Limb (tissue), 2 donors: ENCODE data around the gene CBLB.

Experiments used
- DNase-seq, 2 donors: peaks; one replicate each; pipeline ENCODE4 v3.0.0-alpha.2; 2016; ENCODE audit errors: extremely low spot score in 2 of 2

The CBLB gene

DNA sequence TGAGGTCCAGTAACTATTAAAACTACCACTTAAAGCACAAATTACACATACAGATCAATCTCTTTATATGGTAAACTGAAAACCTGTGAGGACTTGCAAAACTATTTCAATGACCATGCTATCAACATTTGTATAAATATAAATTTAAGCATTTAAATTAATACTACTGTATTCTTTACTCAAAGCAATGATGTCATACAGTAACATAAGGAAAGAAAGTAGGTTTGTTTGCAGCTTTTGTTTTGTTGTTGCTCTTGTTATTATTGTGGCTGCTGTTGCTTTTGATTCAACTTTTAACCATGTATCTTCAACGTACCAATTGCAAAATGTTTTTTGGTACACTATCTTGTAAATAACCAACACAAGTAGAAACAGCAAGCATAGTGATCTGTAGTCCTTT is 22.0 kb downstream of the CBLB start:
- no peak for DNase-seq

DNA sequence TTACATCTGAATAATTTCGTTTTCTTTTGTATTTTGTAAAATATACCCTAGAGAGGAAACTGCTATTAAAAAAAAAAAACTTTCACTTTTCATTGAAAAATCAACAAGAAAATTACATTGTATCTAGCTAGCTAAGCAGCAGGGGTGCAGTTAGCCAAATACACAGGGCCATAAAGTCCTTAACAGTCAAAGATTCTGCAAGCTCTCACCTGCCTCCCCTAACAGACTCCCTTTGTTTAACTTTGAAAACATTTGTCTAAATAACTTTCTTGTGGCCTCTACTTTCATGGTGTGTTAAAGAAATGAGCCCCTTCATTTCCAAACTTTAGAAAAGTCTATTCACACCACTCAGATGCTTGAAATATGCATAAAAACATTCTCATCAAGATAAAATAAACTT is 23.3 kb downstream of the CBLB start:
- DNase-seq: no peak

DNA sequence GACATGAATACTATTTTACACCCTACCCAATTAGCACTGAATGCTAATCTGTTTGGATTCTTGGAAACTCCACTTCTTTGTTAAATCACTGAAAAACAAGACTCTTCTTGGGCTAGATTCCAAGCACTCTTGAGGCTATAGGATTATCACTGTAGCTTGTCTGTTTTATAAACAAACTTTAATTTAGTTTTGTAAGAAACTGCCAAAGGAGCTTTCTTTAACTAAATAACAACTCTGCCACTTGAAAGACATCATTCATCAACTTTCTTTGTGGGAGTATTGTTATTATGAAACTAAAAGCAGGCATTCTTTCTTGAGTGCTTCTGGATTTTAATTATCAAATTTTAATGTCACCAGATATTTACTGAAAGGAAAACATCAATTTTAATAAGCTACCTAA is 24.1 kb downstream of the CBLB start:
- DNase-seq: no peak

DNA sequence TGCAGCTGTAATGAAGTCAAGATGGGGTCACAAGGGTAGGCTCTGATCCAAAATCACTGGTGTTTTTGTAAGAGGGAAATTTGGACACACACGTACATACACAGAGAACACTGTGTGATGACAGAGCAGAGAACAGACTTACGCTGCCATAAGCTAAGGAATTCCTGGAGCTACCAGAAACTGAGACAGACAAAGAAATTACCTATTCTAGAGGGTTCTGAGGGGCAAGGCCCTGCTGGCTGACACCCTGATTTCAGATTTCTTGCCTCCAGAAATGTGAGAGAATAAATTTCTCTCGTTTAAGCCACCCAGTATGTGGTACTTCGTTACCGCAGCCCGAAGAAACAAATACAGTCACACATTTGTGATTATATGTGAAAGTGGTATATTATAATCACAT is 24.8 kb downstream of the CBLB start:
- no peak for DNase-seq

DNA sequence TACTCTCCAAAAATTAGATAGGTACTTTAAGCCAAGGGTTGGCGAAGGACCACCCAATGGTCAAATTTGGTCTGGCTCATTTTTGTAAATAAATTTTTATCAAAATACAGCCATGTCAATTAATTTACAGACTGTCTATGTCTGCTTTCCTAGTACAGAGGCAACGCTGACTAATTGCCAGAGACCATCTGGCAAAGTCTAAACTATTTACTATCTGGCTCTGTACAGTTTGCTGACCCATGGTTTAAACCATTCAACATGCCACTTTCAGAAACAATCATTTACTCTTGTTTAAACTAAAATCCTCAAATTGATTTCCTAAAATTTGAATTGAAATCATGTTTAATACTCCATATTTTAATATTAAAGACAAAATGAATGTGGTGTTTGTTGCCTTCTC is 25.9 kb downstream of the CBLB start:
- DNase-seq: no peak

DNA sequence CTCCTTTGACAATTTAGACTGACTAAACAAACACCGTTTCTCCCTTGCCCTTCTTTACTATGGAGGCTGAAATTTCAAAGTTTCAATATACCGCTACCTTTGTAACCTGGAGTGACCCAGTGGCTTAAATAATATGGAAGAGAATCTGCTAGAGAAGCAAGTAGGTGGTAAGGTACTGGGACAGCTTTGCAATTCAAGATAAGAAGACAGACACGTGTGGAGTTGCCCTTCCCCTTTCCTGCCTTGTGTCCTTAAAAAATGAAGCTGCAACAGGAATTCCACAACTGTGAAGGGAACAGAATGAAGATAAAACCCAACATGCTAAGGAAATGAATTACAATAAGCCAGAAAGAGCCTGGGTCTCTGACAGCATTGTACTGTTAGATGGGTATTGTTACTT is 26.4 kb downstream of the CBLB start:
- no peak for DNase-seq

DNA sequence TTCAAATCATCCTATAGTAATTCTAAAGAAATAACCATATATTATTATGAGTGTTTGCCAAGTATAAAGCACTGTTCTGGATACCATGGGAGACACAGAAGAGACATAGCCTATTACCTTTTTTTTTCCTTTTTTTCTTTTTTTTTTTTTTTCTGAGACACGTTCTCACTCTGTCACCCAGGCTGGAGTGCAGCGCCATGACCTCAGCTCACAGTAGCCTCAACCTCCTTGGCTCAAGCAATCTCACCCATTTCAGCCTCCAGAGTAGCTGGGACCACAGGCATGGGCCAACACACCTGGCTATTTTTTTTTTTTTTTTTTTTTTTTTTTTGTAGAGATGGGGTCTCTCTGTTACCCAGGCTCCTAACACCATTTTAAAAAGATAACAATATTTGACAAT is 30.9 kb downstream of the CBLB start:
- no peak for DNase-seq

DNA sequence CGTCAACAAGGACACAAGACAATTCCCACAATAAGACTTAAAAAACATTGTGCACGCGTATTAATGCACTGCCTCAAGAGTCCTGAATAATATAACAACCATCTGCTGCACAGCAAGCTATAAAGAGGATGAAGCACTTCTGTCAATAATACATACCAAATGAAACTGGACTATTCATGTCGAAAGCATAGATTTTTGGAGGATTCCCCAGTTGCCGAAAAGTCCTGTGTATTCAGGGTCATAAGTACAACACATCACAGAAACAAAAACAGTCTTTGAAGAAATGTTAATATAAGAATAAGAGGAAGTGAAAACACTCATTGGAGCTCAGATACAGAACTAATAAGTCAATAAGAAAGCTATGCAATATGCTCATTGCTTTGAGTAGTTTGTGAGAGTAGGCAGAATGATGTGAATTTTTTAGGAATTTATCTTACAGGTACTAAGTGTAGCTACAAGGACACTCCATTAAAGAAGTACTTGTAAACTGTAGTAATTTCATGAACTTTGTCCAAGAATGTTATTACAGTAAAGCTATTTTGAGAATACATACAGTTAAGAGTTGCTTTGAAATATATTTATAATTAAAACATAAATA is 31.6 kb downstream of the CBLB start:
- DNase-seq: no peak

DNA sequence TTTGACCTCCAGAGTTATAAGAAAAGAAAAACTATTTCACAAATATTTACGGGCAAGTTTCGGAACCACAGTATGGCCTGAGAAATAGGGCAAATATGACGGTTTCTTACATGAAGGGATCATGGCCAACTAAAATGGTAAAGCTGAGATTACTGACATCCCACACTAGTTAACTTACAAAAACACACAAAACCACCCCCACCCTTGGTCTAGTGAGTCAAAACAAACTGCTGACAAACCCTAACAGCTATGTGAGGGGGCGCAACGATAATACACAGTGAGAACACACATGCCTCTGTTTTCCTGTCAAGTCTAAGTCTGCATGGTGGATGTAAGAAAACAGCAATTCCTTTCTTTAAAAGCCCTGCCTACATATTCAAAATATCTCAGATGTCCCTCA is 32.3 kb downstream of the CBLB start:
- no peak for DNase-seq

DNA sequence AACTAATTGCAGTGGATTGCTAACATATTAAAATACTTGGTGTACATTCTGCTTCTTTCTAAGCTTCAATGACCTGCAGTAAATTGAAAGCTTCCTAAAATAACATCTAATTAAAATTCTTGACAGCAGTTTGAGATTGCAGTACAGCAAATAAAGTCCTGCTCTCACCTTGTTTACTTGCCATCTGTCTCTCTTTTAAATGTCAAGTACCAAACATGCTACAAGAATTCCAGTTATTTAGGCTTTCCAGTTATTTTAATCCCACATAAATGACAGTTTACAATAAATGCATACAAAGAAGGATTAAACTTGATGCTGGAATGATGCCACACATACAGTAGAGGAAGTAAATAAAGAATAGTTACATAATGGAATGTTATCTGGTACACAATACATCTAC is 33.2 kb downstream of the CBLB start:
- no peak for DNase-seq

DNA sequence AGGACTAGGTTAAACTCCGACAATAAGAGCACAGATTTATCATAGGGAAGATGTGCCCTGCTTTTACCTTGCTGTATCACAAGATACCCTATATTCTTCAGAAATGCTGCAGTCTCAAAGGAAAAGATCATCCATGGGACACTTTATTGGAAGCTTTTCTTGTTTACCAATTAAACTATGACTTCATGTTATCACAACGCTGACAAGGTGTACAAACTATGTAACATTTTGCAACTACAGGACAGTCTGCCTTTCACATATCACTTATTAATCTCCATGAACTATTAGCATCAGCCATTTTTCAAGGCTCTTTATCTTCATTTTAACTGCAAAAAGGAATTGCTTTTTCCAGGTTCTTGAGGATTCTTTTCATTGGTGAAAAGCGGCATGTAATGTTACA is 34.0 kb downstream of the CBLB start:
- no peak for DNase-seq

DNA sequence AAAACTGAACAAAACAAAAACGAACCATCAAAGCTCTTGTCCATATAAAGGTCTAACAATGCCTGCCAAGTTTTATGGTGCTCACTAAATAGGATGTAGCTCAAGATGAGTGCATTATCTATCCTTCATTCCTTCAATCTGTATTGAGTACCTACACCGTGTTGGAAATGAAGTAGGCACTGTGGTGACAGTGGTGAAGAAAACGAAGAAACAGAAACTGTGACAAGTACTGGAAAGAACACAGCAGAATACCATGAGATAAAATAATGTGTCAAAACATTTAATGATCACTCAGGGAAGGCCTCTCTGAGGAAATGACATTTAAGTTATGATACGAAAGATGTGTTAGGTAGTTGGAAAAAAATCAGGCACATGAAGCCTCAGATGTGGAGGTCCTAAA is 36.2 kb downstream of the CBLB start:
- DNase-seq: no peak

DNA sequence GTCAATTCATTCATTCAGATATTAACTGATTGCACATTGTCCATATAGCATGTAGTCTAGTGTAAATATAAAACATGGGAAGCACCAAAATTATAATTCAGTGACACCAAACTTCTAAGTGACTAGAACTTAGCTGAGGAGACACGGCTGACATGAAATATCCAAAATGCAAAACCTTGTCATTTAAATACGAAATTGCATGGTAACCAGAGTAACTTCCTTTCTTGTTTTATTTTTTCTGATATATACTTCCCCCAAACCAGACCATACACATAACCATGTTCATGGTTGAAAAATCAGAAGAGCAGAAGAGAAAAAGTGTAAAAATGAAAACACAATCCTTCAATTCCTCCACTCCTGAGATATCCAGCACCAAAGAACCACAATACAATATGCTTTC is 38.0 kb downstream of the CBLB start:
- DNase-seq: no peak

DNA sequence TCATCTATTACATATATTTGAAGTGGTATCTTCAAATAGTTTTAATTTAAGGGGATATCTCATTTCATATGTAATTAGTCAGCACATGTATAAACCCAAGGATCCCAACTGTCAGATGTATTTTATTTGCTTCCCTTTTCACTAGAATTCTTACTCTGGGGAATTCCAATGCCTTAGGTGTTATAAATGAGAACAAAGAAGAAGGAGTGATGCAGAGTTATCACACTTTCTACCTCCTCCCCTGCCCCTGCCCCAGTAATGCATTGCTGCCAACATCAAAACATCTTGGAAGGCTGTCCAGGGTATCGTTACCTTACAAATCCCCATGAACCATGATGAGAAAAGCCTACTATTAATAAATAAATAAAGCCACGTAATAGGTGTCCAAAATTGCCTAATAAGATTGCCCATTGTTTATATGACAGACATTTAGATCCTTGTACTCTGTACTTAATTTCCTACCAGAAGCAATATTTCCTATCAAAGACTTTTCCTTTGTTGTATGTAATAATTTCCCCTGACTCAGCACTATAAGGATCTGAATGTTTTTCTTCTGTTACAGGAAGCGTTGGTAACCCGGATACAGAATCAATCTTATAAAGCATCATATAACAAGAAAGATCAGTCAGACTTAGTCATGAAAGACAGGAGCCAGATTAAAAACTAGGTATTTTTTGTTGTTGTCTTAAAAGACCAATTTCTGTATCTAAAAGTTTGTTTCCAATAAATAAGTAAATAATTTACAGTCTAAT is 38.8 kb downstream of the CBLB start:
- DNase-seq: no peak

DNA sequence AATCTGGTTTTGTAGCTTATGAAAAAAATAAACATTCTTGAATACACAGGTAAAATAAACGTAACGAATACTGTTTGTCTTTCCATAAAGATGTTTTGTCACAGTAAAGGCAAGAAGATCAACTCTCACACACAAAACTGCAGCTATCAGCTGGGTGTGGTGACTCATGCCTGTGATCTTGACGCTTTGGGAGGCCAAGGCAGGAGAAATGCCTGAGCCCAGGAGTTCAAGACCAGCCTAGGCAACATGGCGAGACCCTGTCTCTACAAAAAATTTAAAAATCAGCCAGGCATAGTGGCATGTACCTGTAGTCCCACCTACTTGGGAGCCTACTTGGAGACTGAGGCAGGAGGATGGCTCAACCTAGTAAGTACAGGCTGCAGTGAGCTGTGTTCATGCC is 39.6 kb downstream of the CBLB start:
- no peak for DNase-seq

DNA sequence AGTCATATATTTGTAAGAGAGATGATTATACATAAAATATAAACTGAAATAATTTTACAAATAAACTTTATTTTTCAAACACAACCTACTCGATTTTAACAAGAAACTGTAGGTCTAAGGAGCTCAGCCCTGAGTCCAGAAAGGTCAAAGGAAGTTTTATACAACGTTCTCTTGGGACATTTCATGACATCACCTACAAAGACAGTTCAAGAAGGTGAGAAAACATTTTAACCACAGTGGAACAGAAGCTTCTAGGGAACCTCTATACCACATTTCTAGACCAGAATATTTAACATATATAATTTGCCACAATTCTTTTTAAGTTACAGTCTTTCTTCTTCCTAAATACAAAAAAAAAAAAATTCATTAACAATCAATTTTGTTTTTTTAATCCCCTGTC is 40.1 kb downstream of the CBLB start:
- no peak for DNase-seq

DNA sequence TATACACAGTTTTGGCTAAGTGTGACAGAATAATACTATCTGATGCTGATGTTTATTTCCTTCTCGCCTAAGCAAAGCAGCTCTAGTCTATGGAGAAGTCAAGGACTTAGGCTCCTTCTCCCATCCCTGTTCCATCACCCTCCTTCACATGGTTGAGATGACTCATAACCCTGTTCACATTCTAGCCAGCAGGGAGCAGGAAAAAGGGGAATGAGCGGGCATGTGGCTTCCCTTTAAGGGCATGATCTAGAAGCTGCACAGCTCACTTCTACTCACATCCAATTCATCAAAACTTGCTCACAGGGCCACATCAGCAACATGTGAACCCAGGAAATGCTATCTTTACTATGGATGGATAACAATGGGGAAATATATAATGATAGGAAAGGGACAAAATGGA is 40.9 kb downstream of the CBLB start:
- no peak for DNase-seq

DNA sequence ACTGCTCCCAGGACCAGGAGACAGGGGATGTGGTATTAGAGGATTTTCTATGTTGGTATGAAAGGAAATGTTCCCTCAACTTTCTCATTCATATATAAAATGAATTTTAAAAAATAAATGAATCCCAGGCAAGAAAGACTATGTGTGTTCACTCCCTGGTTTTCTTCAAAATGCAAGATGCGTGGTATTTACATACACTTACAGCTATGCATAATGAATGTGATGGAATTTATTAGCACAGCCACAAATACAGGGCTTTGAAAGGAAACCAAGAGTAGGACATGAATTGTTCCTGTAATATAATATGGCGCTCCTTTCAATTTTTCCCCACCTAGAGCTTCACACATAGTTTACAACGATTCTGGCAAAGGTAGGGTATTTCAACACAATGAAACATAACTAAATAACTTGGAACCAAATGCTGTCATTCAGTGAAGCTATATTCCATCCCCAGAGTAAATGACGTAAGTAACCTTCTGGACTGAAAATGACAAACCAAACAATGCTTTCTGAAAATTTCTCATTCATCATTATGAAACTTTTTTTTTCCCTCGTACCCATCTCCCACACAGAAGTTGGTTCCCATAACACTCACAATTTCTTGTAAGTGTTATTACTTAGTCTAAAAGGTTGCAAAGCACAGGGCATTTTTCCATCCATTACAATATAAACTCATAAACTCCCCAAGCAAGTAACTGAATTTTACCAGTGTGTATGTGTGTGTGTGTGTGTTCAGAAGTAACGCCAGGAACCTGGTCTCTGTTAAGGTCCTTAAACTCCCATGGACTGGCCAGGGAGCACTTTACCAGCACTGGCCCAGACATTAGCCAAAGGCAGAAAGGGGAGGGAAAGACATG is 41.8 kb downstream of the CBLB start:
- peak in 1 of 2 donors; percentile 40 for DNase-seq

DNA sequence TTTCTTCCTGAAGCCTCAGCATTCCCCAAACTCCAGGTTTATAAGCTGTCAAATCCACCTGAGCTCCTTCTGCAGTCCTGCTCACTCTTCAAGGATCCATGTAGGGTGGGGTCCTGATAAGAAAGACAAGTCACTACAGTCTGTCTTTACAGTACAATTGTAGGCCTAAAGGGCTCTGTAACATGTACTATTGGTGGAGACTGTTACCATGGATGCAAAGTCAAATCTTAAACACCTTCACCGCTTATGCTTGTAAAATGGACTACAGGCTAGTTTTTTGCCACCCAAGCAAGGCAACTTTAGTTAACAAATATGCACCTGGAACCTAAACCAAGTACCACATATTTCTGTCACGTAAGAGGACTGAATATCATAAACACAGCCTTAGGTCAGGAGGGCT is 44.7 kb downstream of the CBLB start:
- DNase-seq: no peak

DNA sequence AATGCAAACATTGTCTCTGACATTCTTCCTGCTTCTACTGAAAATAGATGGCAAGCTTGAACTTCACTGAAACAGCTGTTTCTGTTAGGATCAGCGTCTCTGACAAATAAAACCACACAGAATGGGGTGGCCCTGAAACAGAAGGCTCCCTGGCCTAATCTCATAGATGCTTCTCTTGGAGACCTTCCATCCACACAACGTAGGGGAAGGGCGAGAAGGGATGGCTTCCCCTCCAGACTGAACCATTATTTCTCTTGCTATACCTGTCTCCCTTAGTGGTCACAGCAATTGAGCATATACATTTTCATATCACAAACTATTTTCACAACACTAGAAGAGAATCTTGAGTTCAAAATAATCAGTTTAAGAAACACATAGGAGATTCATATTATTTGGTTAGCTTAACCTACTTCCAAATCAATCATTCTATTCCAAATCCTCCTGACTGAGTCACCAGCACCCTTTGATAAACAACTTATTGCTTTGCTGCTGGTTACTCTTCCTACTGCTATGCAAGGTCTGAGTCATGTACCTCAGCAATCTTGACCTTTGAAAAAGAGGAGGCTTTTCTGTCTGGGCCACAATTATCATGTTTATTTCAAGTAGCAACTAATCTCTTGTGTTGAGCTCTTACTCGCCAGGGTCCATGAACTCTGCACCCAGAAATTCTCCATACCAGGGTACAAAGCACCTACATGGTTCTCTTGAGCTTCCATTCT is 45.5 kb downstream of the CBLB start:
- no peak for DNase-seq

DNA sequence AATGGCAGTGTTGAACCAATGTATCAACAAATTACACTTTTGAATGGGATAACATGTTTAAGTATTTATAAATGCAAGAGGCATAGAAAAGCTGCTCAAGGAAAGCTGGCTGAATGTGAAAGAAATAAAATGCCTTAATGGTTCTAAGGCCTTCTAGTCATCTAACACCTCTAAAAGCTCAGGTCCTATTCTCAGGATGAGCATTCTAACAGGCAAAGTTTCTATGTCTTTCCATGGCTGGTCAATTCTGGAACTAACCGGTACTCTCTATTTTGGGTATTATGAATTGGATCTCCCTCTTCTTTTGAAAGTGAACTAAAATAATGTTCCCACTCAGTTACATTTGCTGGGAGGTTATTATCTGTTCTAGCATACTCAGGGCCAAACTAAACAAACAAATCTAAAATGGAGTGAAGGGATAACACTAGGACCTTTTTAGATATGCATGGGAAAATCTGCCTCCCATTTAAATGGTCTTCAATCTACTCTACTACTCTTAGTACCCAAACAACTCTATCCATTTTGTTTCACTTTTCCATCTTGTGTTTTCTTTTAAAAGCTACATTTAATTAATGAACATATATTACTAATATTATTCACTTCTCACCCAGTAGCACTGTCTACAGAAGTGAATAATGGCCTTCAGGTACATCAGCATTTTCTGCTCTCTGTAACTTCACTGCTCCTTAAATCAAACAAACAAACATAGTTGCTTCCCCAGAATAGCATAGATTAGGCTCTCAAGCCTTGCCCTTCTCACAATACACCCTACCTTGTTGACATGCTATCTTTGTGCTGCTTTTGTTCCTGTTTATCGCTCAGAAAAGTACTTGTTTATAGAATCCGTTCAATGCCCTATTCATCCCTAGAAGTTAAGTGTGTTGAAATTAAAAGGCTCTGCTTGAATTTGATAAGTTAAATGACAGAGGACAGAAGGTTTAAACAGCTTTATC is 46.4 kb downstream of the CBLB start:
- no peak for DNase-seq
